ENCODE measurements around the gene TMEM219. TPM values are rescaled to one million over a fixed set of nuclear protein-coding genes. Genes with fewer than 3 reads are reported as not detected.

TMEM219 gene
- total and polyA plus RNA-seq, 10 of the 15 experiments (the other 5 are each of a cell fraction or from before 2014, with no cell fraction given) = 33.6 to 74.6 (median 56.5) TPM

- no peaks in the 10 kb centered on the region for H3K9me3 ChIP-seq (replicated peaks; ENCODE audit: control insufficient read depth, insufficient read depth, low read length)
- no peak within 1 kb of the TSS for H3K9ac ChIP-seq (ENCODE audit: control insufficient read depth, insufficient read depth, low read length)
- H3K79me2 ChIP-seq (ENCODE audit: control insufficient read depth, insufficient read depth, low read length) = no peaks in the 10 kb centered on the region
- DNase-seq (ENCODE audit: low read depth, low spot score) = no peak
- TF ChIP-seq BHLHE40 (IDR thresholded peaks at IDR 0.05; ENCODE audit: borderline replicate concordance in 1 of 2, low read depth in 2 of 2, low read length in 1 of 2) = peak in 1 of 2 experiments; percentile 56; a peak in 2 of 4 replicates
- no peak for TF ChIP-seq NFXL1 (IDR thresholded peaks at IDR 0.05; ENCODE audit: borderline replicate concordance)
- TF ChIP-seq EGR1 (IDR thresholded peaks at IDR 0.05; ENCODE audit: borderline replicate concordance in 1 of 2, low read depth in 2 of 2, low read length in 2 of 2) = peak in 1 of 2 experiments; percentile 27; a peak in 1 of 3 replicates
- H3K36me3 ChIP-seq (ENCODE audit: control insufficient read depth in 2 of 2, insufficient read depth in 2 of 2, low read length in 1 of 2) = no peaks in the 10 kb centered on the region
- WGBS (ENCODE audit: insufficient coverage, insufficient replicate concordance, low lambda C conversion rate, missing lambda C conversion rate) = 4% methylated on average over 39 of the region's 99 CpGs
- peaks cover 3 to 7% of the 10 kb centered on the region in 2 experiments; a peak in 3 of 4 replicates for H3K27me3 ChIP-seq (replicated peaks in 1 of 2; ENCODE audit: control insufficient read depth in 2 of 2, insufficient read depth in 2 of 2, low read length in 1 of 2)
- CTCF ChIA-PET = no interaction called here
- H4K20me1 ChIP-seq (ENCODE audit: control insufficient read depth, insufficient read depth) = no peaks in the 10 kb centered on the region
- H3K4me3 ChIP-seq = 0 out of 2 replicates have a peak within 1 kb of the TSS, but pooled peaks have one; percentile 32
- no TSS peak for BruUV-seq (replicated peaks)
- ATAC-seq = peak; percentile 58
- SMC1A ChIA-PET (ENCODE audit: uncharacterized antibody, unreplicated experiment) = no interaction called here
- no peaks in the 10 kb centered on the region for H3K4me1 ChIP-seq (ENCODE audit: control insufficient read depth, insufficient read depth, low read length)
- no peak within 1 kb of the TSS for H3K27ac ChIP-seq (ENCODE audit: control insufficient read depth, insufficient read depth)
- no peak within 1 kb of the TSS; the same call in 1 of the 2 replicates for H2AFZ ChIP-seq (ENCODE audit: control insufficient read depth, low read depth, low read length)
- intact Hi-C loops (cut with micrococcal nuclease; ENCODE audit: unreplicated experiment) = no loop called here
- H3K4me2 ChIP-seq (ENCODE audit: control insufficient read depth, insufficient read depth) = peak within 1 kb of the TSS; percentile 55
- in situ Hi-C loops (cut with MboI) = loop anchor here (25.0 kb wide), 1 partner anchor 899 kb away; no protein-coding TSS in a partner anchor
- FAIRE-seq = no peak
- POLR2A ChIA-PET = interaction anchor here (0.6 kb wide), 1 partner anchor 17 kb away, joined by 3 read pairs; no protein-coding TSS in a partner anchor
- RAD21 ChIA-PET (ENCODE audit: unreplicated experiment) = interaction anchor here (0.6 kb wide), 3 partner anchors 158 to 316 kb away, joined by 3 to 4 read pairs (median 3); no protein-coding TSS in a partner anchor
Measured at GRCh38 chr16:30010844-30011713, 49.2 kb downstream of the TMEM219 start, which contains the start of gene DOC2A. Gene DOC2A (minus strand): TSS chr16:30011027. CDS start chr16:30010222, 805 bp downstream.

All from GM12878 (cell line).